ENCODE results near the gene SLC34A1. TPM values are rescaled to one million over a fixed set of nuclear protein-coding genes. Genes with fewer than 3 reads are reported as not detected.

Gene SLC34A1
- total RNA-seq, 4 donors from 2014 or later: not detected

GRCh38 chr5:177344891-177345290 lies 39.3 kb upstream of the SLC34A1 start:
- intact Hi-C loops (cut with DNase I): no loop called here
- Histone ChIP-seq H3K36me3 (peaks cover 0 to 59% (median 28%) of the 10 kb centered on the region in 4 donors), H3K9me3 (no peaks in the 10 kb centered on the region), H3K27me3 (no peaks in the 10 kb centered on the region), H3K4me1 (peaks cover 7 to 41% (median 33%) of the 10 kb centered on the region in 4 donors), H3K27ac (replicated peaks in 1 of 4) (no peak overlapping the region), H3K4me3 (no peak overlapping the region)
- WGBS: 95% methylated on average over 6 of the region's 6 CpGs
- TF ChIP-seq, protein P1, sequence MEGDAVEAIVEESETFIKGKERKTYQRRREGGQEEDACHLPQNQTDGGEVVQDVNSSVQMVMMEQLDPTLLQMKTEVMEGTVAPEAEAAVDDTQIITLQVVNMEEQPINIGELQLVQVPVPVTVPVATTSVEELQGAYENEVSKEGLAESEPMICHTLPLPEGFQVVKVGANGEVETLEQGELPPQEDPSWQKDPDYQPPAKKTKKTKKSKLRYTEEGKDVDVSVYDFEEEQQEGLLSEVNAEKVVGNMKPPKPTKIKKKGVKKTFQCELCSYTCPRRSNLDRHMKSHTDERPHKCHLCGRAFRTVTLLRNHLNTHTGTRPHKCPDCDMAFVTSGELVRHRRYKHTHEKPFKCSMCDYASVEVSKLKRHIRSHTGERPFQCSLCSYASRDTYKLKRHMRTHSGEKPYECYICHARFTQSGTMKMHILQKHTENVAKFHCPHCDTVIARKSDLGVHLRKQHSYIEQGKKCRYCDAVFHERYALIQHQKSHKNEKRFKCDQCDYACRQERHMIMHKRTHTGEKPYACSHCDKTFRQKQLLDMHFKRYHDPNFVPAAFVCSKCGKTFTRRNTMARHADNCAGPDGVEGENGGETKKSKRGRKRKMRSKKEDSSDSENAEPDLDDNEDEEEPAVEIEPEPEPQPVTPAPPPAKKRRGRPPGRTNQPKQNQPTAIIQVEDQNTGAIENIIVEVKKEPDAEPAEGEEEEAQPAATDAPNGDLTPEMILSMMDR (IDR thresholded peaks at IDR 0.05): no peak
- no peak for TF ChIP-seq EP300 (IDR thresholded peaks at IDR 0.05)
- DNase-seq (ENCODE audit: extremely low spot score): no peak

- H3K36me3 ChIP-seq: peaks cover 0 to 55% (median 28%) of the 10 kb centered on the region in 4 donors
- H3K9me3 ChIP-seq: no peaks in the 10 kb centered on the region
- peaks cover 17 to 54% (median 46%) of the 10 kb centered on the region in 4 donors for H3K4me1 ChIP-seq
- H3K27ac ChIP-seq (replicated peaks in 1 of 4): no peak overlapping the region
- no peak for DNase-seq (ENCODE audit: extremely low spot score)
- H3K4me3 ChIP-seq: no peak overlapping the region
- H3K27me3 ChIP-seq: no peaks in the 10 kb centered on the region
- intact Hi-C loops (cut with DNase I): no loop called here
- WGBS: 80% methylated on average over 4 of the region's 4 CpGs
- TF ChIP-seq, protein P1 (IDR thresholded peaks at IDR 0.05): no peak
- TF ChIP-seq EP300 (IDR thresholded peaks at IDR 0.05) (no peak), POLR2AphosphoS5 (IDR thresholded peaks at IDR 0.05) (no peak), POLR2A (IDR thresholded peaks at IDR 0.05; ENCODE audit: low read depth) (no peak)
These were observed 37.4 kb upstream of the SLC34A1 start for GRCh38 chr5:177346820-177347219.

- H3K36me3 ChIP-seq: peaks cover 0 to 46% (median 23%) of the 10 kb centered on the region in 4 donors
- WGBS: 80% methylated on average over 4 of the region's 4 CpGs
- no peak for DNase-seq (ENCODE audit: extremely low spot score)
- no peaks in the 10 kb centered on the region for H3K27me3 ChIP-seq
- peaks cover 17 to 58% (median 53%) of the 10 kb centered on the region in 4 donors for H3K4me1 ChIP-seq
- no peak overlapping the region for H3K27ac ChIP-seq (replicated peaks in 1 of 4)
- TF ChIP-seq EP300 (IDR thresholded peaks at IDR 0.05): no peak
- TF ChIP-seq, protein P1 (IDR thresholded peaks at IDR 0.05): no peak
- no peak for TF ChIP-seq POLR2AphosphoS5 (IDR thresholded peaks at IDR 0.05)
- intact Hi-C loops (cut with DNase I): no loop called here
- H3K4me3 ChIP-seq: no peak overlapping the region
- no peaks in the 10 kb centered on the region for H3K9me3 ChIP-seq
These were observed 36.5 kb upstream of the SLC34A1 start for GRCh38 chr5:177347699-177348098.

GRCh38 chr5:177349362-177349647 lies 34.9 kb upstream of the SLC34A1 start:
- H3K4me1 ChIP-seq: peaks cover 17 to 58% (median 53%) of the 10 kb centered on the region in 4 donors
- no peak overlapping the region for H3K4me3 ChIP-seq
- no peaks in the 10 kb centered on the region for H3K27me3 ChIP-seq
- intact Hi-C loops (cut with DNase I): no loop called here
- TF ChIP-seq POLR2AphosphoS5 (IDR thresholded peaks at IDR 0.05) (no peak), POLR2A (IDR thresholded peaks at IDR 0.05; ENCODE audit: low read depth) (no peak), EP300 (IDR thresholded peaks at IDR 0.05) (no peak)
- TF ChIP-seq, protein P1 (IDR thresholded peaks at IDR 0.05): no peak
- peaks cover 0 to 34% (median 20%) of the 10 kb centered on the region in 4 donors for H3K36me3 ChIP-seq
- 66% methylated on average over 3 of the region's 3 CpGs for WGBS
- H3K27ac ChIP-seq (replicated peaks in 1 of 4): no peak overlapping the region
- DNase-seq (ENCODE audit: extremely low spot score): no peak
- no peaks in the 10 kb centered on the region for H3K9me3 ChIP-seq

- no peak for DNase-seq (ENCODE audit: extremely low spot score)
- 81% methylated on average over 5 of the region's 5 CpGs for WGBS
- peaks cover 0 to 32% (median 17%) of the 10 kb centered on the region in 4 donors for H3K36me3 ChIP-seq
- intact Hi-C loops (cut with DNase I): loop anchor here (5.0 kb wide), 1 partner anchor 32 kb away; no protein-coding TSS in a partner anchor
- H3K27me3 ChIP-seq: no peaks in the 10 kb centered on the region
- peak overlapping the region in 1 of 4 donors; percentile 83 for H3K4me3 ChIP-seq
- peaks cover 17 to 58% (median 53%) of the 10 kb centered on the region in 4 donors for H3K4me1 ChIP-seq
- H3K9me3 ChIP-seq: no peaks in the 10 kb centered on the region
- TF ChIP-seq, protein P1 (IDR thresholded peaks at IDR 0.05): no peak
- TF ChIP-seq EP300 (IDR thresholded peaks at IDR 0.05): no peak
- TF ChIP-seq POLR2AphosphoS5 (IDR thresholded peaks at IDR 0.05): no peak
- no peak for TF ChIP-seq POLR2A (IDR thresholded peaks at IDR 0.05; ENCODE audit: low read depth)
- H3K27ac ChIP-seq (replicated peaks in 1 of 4): no peak overlapping the region
These were observed 34.5 kb upstream of the SLC34A1 start for GRCh38 chr5:177349762-177350161.

Data from esophagus muscularis mucosa (tissue), 4 donors.